K562 (cell line): Measurements from ENCODE around the gene GEMIN7.
"Not testable (repeated sequence)": the region's sequence is repeated elsewhere in the genome, so short reads cannot be mapped to it uniquely, and the experiment has no call there.

ENCODE experiments used
- CHCHD3 ChIP-seq: fragments of 250-450 bp; sonication (Bioruptor Pico); IDR thresholded peaks from 2 replicates; pipeline ENCODE4 v2.1.2; 2022; ENCODE audit warnings: mild to moderate bottlenecking
- CREB5 ChIP-seq: fragments of 250-450 bp; sonication (Bioruptor Pico); IDR thresholded peaks from 2 replicates; pipeline ENCODE4 v1.5.0; 2020; ENCODE audit warnings: mild to moderate bottlenecking
- CTCF ChIP-seq, 3 experiments: IDR thresholded peaks in 2 of 3; conservative IDR thresholded peaks in 1 of 3; 2 replicates each; pipeline ENCODE4 v1.5.1; 2011 to 2012; ENCODE audit warnings: low read length in 3 of 3, mild to moderate bottlenecking in 3 of 3, control low read depth in 2 of 3, improper control_type of control experiment in 1 of 3, inconsistent platforms in 1 of 3, low read depth in 1 of 3, mixed read lengths in 1 of 3, moderate library complexity in 1 of 3; ENCODE audit not compliant: insufficient read depth in 2 of 3
- FOXK2 ChIP-seq, 2 experiments: fragments of 450-650 bp; IDR thresholded peaks in 1 of 2; conservative IDR thresholded peaks in 1 of 2; 2 replicates each; pipeline ENCODE4 v1.6.1; 2016; ENCODE audit warnings: low read depth in 2 of 2, mild to moderate bottlenecking in 1 of 2
- ZNF3 ChIP-seq: fragments of 250-450 bp; sonication (Bioruptor Pico); IDR thresholded peaks from 2 replicates; pipeline ENCODE4 v1.5.0; 2021; ENCODE audit warnings: mild to moderate bottlenecking, moderate library complexity

GRCh38 chr19:45106363-45106762 is 27.3 kb downstream of the GEMIN7 start:
- not testable (repeated sequence) for TF ChIP-seq CHCHD3 (CRISPR knock-in tag); CTCF (IDR thresholded peaks at IDR 0.05 in 2 of 3, conservative IDR thresholded peaks at IDR 0.05 in 1 of 3; ENCODE audit: insufficient read depth in 2 of 3, low read depth in 1 of 3, low read length in 3 of 3); CREB5 (CRISPR knock-in tag); ZNF3; FOXK2 (conservative IDR thresholded peaks at IDR 0.05 in 1 of 2, IDR thresholded peaks at IDR 0.05 in 1 of 2; ENCODE audit: low read depth in 2 of 2)
